Amniotic stem cell (primary cell): ENCODE results near the gene BACE1.
A peak's percentile ranks its signal among the peaks of the same experiment; 100 is the strongest.
"Not testable (repeated sequence)": the region's sequence is repeated elsewhere in the genome, so short reads cannot be mapped to it uniquely, and the experiment has no call there.

ENCODE experiments used
- DNase-seq: peaks from one replicate; lab custom pipeline; 2025; lab: John Stamatoyannopoulos, UW

The BACE1 gene

DNA sequence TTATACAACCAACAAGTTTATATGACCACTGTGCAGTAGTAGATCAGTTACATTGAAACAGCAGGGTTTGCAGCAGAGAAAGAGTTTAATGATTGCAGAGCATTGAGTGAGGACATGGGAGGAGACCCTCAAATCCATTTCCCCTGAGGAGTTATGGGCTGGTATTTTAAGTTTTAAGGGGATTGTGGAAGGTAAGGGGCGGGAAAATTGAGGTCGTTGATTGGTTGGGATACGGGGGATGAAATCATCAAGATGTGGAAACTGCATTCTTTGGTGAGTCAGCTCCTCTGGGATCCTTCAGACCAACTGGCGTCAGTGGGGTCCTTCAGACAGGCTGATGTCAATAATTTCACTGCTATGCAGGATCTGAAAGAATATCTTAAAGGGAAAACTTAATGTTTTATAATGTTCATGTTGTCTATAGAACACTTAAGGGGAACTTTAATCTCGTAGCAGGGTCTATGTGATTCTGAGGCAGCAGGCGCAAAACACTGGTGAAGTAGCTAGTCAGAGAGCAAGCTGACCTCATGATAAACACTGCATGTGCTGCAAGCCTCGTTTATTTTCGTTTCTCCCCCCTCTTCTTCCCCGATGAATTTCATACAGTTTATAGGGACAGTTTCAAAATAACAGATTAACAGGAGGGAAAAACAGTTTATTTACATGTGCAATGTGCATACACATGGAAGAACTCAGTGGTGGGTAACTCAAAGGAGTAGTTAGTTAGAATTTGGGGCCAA lies 42.3 kb downstream of the BACE1 start:
- peak; percentile 1 for DNase-seq

DNA sequence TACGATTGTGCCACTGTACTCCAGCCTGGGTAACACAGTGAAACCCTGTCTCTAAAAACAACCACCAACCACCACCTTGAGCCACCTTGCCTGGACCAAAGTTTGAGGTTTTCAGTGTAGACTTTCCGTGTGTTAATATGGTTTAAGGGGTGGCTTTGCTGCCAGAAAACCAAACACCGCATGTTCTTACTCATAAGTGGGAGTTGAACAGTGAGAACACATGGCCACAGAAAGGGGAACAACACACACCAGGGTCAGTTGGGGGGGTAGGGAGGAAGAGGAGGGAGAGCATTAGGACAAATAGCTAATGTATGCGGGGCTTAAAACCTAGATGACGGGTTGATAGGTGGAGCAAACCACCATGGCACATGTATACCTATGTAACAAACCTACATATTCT lies 43.9 kb downstream of the BACE1 start:
- DNase-seq: not testable (repeated sequence)

GRCh38 chr11:117271208-117271607 lies 44.8 kb downstream of the BACE1 start:
- DNase-seq: no peak

DNA sequence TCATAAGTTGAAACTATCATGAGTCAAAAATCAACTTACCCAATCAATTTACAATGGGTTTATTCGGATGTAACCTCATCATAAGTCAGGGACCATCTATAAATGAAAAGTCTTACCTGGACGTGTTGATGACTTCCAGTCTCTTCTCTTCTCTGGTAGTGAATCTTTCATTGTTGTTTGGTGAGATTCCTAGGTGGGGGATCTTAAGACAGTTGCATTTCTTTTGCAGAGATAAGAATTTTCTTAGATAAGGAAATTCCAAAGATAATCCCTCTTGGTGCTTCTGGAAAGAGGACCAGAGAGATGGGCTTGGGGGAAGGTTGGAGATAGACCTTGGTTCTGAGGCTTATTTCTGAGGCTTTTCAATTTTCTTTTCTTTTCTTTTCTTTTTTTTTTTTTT lies 46.2 kb downstream of the BACE1 start:
- DNase-seq: no peak

DNA sequence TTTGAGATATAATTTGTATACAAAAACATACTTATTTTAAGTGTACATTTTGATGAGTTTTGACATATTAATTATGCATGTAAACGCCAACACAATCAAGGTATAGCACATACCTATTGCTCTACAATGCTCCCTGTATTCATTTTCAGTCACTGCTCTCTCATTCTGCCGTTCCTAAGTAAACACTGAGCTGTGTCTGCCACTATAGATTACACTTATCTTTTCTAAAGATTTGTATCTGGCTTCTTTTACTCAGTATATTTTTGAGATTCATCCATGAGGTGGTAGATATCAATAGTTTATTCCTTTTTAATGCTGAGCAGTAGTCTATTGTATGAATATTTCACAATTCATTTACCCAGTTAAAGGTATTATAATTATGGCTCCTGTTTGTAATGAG lies 50.3 kb downstream of the BACE1 start:
- DNase-seq: no peak

DNA sequence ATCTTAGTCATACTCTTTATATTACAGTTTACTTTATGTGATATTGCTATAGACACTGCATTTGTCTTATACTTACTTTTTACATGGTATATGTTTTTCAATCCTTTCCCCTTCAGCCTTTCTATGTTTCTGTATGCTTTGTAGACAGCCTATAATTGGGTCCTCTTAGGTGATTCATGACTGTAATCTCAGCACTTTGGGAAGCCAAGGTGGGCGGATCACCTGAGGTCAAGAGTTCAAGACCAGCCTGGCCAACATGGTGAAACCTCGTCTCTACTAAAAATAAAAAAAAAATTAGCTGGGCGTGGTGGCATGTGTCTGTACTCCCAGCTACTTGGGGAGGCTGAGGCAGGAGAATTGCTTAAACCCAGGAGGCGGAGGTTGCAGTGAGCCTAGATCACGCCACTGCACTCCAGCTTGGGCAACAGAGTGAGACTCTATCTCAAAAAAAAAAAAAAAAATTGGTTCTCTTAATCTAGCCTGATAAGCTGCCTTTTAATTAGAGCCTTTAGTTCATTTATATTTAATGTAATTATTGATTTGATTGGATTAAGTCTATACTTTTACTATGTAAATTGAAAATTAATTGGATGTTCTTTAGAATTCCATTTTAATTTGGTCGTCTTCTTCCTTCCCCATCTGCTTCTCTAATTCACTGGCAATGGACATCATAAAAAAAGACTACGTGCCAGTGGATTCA lies 51.3 kb downstream of the BACE1 start:
- not testable (repeated sequence) for DNase-seq

- no peak for DNase-seq
Observed at GRCh38 chr11:117259417-117259816, 56.6 kb downstream of the BACE1 start.

DNA sequence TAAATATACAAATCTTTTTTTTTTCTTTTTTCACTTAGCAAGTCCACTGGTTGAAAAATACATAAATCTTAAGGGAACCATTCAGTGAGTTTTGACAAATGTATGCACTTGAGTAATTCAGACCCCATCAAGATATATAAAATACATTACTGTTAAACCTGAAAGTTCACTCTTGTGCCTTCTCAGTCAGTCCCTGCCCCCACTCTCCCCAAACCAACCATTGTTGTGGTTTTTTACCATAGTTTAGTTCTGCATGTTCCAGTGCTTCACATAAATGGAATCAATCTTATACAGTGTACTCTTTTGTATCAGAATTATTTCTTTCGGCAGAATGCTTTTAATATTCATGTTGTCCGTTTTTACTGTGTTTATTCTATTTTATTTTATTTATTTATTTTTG lies 57.5 kb downstream of the BACE1 start:
- DNase-seq: no peak

DNA sequence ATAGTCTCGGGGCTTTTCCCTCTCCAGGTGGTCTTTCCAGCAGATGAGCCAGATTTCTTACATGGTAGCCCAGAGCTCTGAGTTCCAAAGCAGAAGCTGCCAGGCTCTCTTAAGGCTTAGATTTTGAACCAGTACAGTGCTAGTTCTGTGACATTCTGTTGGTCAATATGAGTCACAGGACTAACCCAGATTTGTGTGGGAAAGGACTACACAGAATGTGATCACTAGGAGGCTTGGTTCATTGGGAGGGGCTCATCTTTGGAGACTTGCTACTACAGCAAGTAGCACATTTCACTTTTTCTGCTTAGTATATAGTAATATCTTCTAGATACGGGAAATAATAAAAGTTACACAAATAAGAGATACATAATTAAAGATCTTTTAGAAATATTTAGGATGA lies 59.5 kb downstream of the BACE1 start:
- DNase-seq: no peak

GRCh38 chr11:117255966-117256365 lies 60.1 kb downstream of the BACE1 start:
- no peak for DNase-seq

- no peak for DNase-seq
Observed at GRCh38 chr11:117251506-117251905, 64.5 kb downstream of the BACE1 start.

DNA sequence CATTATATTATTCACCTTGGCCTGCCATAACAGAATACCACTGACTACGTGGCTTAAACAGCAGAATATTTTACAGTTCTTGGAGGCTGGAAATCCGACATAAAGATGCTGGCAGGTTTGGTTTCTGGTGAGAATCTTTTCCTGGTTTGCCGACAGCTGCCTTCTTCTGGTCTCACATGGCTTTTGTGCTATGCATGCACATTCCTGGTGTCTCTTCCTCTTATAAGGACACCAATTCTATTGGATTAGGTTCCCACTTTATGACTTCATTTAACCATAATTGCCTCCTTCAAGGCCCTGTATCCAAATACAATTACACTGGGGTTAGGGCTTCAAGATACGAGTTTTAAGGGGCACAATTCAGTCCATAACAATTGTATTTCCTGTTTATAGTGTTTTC lies 66.5 kb downstream of the BACE1 start:
- no peak for DNase-seq

DNA sequence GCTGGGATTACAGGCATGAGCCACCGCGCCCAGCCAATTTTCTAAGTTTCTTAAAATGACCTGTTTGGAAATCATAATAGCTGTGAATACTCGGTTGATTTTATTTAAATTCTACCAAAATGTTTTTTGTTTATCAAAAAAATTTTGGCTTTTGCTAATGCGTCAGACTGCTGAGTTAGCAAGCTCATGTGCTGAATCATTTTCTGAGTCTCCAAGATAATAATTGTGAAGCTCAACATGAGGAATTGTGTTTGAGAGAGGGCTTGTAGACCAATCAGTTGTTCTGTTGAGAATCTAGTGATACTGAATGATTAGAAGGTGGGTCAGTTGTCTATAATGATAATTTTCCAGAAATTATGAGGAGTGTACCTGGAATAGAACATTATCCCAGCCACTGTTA lies 67.7 kb downstream of the BACE1 start:
- DNase-seq: no peak

- DNase-seq: peak; percentile 59
Observed at GRCh38 chr11:117239295-117239694, 76.8 kb downstream of the BACE1 start.

- DNase-seq: no peak
Observed at GRCh38 chr11:117238221-117238620, 77.8 kb downstream of the BACE1 start.
